Kidney (tissue), 14 donors: ENCODE results near the gene RHBDL1. TPM values are rescaled to one million over a fixed set of nuclear protein-coding genes. Genes with fewer than 3 reads are reported as not detected.
A peak's percentile ranks its signal among the peaks of the same experiment; 100 is the strongest.
"Not testable (repeated sequence)": the region's sequence is repeated elsewhere in the genome, so short reads cannot be mapped to it uniquely, and the experiment has no call there.

Experiments used
- DNase-seq, 5 donors: peaks; one replicate each; pipeline ENCODE4 v3.0.0-alpha.2; 2013 to 2020
- FAIRE-seq: peaks from 2 replicates; lab custom pipeline; 2012; peaks lifted over from hg19 to GRCh38; lab: Jason Lieb, UNC
- H3K27ac ChIP-seq, 2 donors: one replicate each; pipeline ENCODE4 v1.7.0; 2013; ENCODE audit warnings: low read depth in 2 of 2, low read length in 2 of 2, inconsistent platforms in 1 of 2
- H3K27me3 ChIP-seq: one replicate; pipeline ENCODE4 v1.7.1; 2013; ENCODE audit warnings: low read length, inconsistent platforms; ENCODE audit not compliant: control insufficient read depth, insufficient read depth
- H3K36me3 ChIP-seq, 3 donors: one replicate each; pipeline versions ENCODE4 v1.7.0 to v1.7.1; 2013; ENCODE audit warnings: low read length in 3 of 3, control low read depth in 1 of 3, inconsistent platforms in 1 of 3; ENCODE audit not compliant: insufficient read depth in 3 of 3, control insufficient read depth in 2 of 3
- H3K4me1 ChIP-seq, 3 donors: one replicate each; pipeline versions ENCODE4 v1.7.0 to v1.7.1; 2013; ENCODE audit warnings: low read length in 3 of 3, inconsistent platforms in 1 of 3, low read depth in 1 of 3; ENCODE audit not compliant: control insufficient read depth in 2 of 3, insufficient read depth in 2 of 3
- H3K4me3 ChIP-seq, 3 donors: one replicate each; pipeline versions ENCODE4 v1.7.0 to v1.8.1; 2013; ENCODE audit warnings: low read length in 3 of 3, control low read depth in 1 of 3, inconsistent platforms in 1 of 3
- H3K9ac ChIP-seq, 3 donors: one replicate each; pipeline versions ENCODE4 v1.7.0 to v1.7.1; 2013; ENCODE audit warnings: low read length in 3 of 3, control low read depth in 1 of 3, inconsistent platforms in 1 of 3
- H3K9me3 ChIP-seq, 3 donors: one replicate each; pipeline versions ENCODE4 v1.7.0 to v1.7.1; 2013; ENCODE audit warnings: low read length in 3 of 3, control low read depth in 1 of 3, inconsistent platforms in 1 of 3; ENCODE audit not compliant: control insufficient read depth in 2 of 3, insufficient read depth in 1 of 3
- CTCF ChIP-seq: IDR thresholded peaks from 3 replicates; pipeline ENCODE4 v1.5.1; 2012; ENCODE audit warnings: mild to moderate bottlenecking, moderate library complexity, borderline replicate concordance; ENCODE audit not compliant: insufficient read depth; ENCODE audit errors: extremely low read depth
- intact Hi-C: fragments of 100-400 bp; cut with DNase I; formaldehyde crosslinking; loops from one replicate; pipeline ENCODE4 v1.11.1; 2022
- polyA plus RNA-seq: library from polyadenylated mRNA; stranded (reverse); fragments of 350-450 nt; fragmentation: Illumina TruSeq; extraction: RNeasy Lipid Tissue Mini Kit (QIAGEN cat#74804); gene quantifications from one replicate; pipeline ENCODE4 v1.2.3, GENCODE V29; 2014; ENCODE audit warnings: low read depth, low replicate concordance; ENCODE audit not compliant: insufficient read depth
- total RNA-seq: library from RNA; stranded (reverse); fragmentation: NEBNext Ultra II Directional; extraction: Animal tissue kit (Norgen Biotek cat#: 25700); gene quantifications from one replicate; pipeline ENCODE4 v1.2.1, GENCODE V29; 2021
- donor health status: control.
- donor health status: control.
- donor health status: control.
- donor health status: control.
- donor health status: control.
- donor health status: DM: yes; HTN: yes; CAD: no.
- donor health status: Normal renal cell carcinoma (clear cell type).

The RHBDL1 gene
- total and polyA plus RNA-seq, 2 donors from 2014 or later, result 0.88 to 9.7 TPM

GRCh38 chr16:686459-687260, 11.2 kb downstream of the RHBDL1 start:
- H3K9me3 ChIP-seq, result no peaks in the 10 kb centered on the region
- H3K4me3 ChIP-seq, result no peak overlapping the region
- no peak for DNase-seq
- no peak overlapping the region for H3K9ac ChIP-seq
- H3K4me1 ChIP-seq, result peaks cover 0 to 39% (median 5%) of the 10 kb centered on the region in 3 donors
- intact Hi-C loops, result no loop called here
- no peaks in the 10 kb centered on the region for H3K27me3 ChIP-seq
- H3K36me3 ChIP-seq, result peaks cover 5 to 18% (median 8%) of the 10 kb centered on the region in 3 donors
- H3K27ac ChIP-seq, result no peak overlapping the region
- FAIRE-seq, result no peak
- no peak for TF ChIP-seq CTCF

- no peak for DNase-seq
- FAIRE-seq, result no peak
- Histone ChIP-seq H3K9me3 (no peaks in the 10 kb centered on the region), H3K36me3 (peaks cover 0 to 10% (median 3%) of the 10 kb centered on the region in 3 donors), H3K27me3 (no peaks in the 10 kb centered on the region), H3K4me3 (no peak overlapping the region), H3K27ac (no peak overlapping the region), H3K9ac (no peak overlapping the region), H3K4me1 (peaks cover 0 to 31% (median 5%) of the 10 kb centered on the region in 3 donors)
- intact Hi-C loops, result no loop called here
- no peak for TF ChIP-seq CTCF
These were observed 12.0 kb downstream of the RHBDL1 start for GRCh38 chr16:687499-687898.

- peaks cover 0 to 3% (median 0%) of the 10 kb centered on the region in 3 donors for H3K36me3 ChIP-seq
- no peaks in the 10 kb centered on the region for H3K27me3 ChIP-seq
- intact Hi-C loops, result no loop called here
- peak overlapping the region; percentile 48 to 93 (median 86) for H3K9ac ChIP-seq
- H3K27ac ChIP-seq, result no peak overlapping the region
- H3K4me3 ChIP-seq, result peak overlapping the region; percentile 12 to 90 (median 75)
- DNase-seq (no peak), FAIRE-seq (no peak)
- H3K4me1 ChIP-seq, result peaks cover 0 to 18% (median 0%) of the 10 kb centered on the region in 3 donors
- no peak for TF ChIP-seq CTCF
- H3K9me3 ChIP-seq, result no peaks in the 10 kb centered on the region
These were observed 13.9 kb downstream of the RHBDL1 start for GRCh38 chr16:689175-689897.

- H3K4me1 ChIP-seq, result peaks cover 0 to 17% (median 0%) of the 10 kb centered on the region in 3 donors
- FAIRE-seq, H3K27ac ChIP-seq, H3K4me3 ChIP-seq, H3K9me3 ChIP-seq, H3K9ac ChIP-seq, H3K27me3 ChIP-seq, DNase-seq, intact Hi-C loops, H3K36me3 ChIP-seq: not testable (repeated sequence)
These were observed 15.8 kb downstream of the RHBDL1 start for GRCh38 chr16:691242-691641.
